ENCODE measurements around the gene HDAC4.

- TF ChIP-seq REST (IDR thresholded peaks at IDR 0.05; ENCODE audit: insufficient replicate concordance, low read depth) = no peak
- no peak for TF ChIP-seq CTCF (IDR thresholded peaks at IDR 0.05; ENCODE audit: insufficient read depth, low read length)
- no peak for TF ChIP-seq POLR2AphosphoS5 (IDR thresholded peaks at IDR 0.05; ENCODE audit: low read depth)
Measured at GRCh38 chr2:239216614-239217273, 184.1 kb downstream of the HDAC4 start.

Data from HL-60 (cell line).